Activated T-helper 17 cell treated with anti-CD3 and anti-CD28 coated beads, Interleukin-2, amount 50 U/mL, for 72 hours (primary cell): ENCODE data around the gene PLA2G3. TPM values are rescaled to one million over a fixed set of nuclear protein-coding genes. Genes with fewer than 3 reads are reported as not detected.
"Not testable (repeated sequence)": the region's sequence is repeated elsewhere in the genome, so short reads cannot be mapped to it uniquely, and the experiment has no call there.

Source experiments
- ATAC-seq: fragments of 150-1000 bp; cut with Tn5 transposase; replicated peaks from 2 replicates; pipeline ENCODE4 v1.10.0; 2021; ENCODE audit warnings: mild to moderate bottlenecking, moderate library complexity
- H3K27ac Mint-ChIP-seq: one replicate; pipeline ENCODE4 v1.8.0; 2022; ENCODE audit warnings: mixed read lengths
- H3K27me3 Mint-ChIP-seq: one replicate; pipeline ENCODE4 v1.8.0; 2022; ENCODE audit warnings: mixed read lengths
- H3K36me3 Mint-ChIP-seq: one replicate; pipeline ENCODE4 v1.8.0; 2022; ENCODE audit warnings: low read depth, mild to moderate bottlenecking, mixed read lengths
- H3K4me1 Mint-ChIP-seq: one replicate; pipeline ENCODE4 v1.8.0; 2022; ENCODE audit warnings: mixed read lengths
- H3K4me3 Mint-ChIP-seq: one replicate; pipeline ENCODE4 v1.8.0; 2022; ENCODE audit warnings: mild to moderate bottlenecking, mixed read lengths
- H3K9me3 Mint-ChIP-seq: one replicate; pipeline ENCODE4 v1.8.0; 2022; ENCODE audit warnings: mixed read lengths
- total RNA-seq, 2 donors: library from RNA; stranded (reverse); gene quantifications; one replicate each; pipeline ENCODE4 v1.2.3, GENCODE V29; 2022

Gene PLA2G3, protein sequence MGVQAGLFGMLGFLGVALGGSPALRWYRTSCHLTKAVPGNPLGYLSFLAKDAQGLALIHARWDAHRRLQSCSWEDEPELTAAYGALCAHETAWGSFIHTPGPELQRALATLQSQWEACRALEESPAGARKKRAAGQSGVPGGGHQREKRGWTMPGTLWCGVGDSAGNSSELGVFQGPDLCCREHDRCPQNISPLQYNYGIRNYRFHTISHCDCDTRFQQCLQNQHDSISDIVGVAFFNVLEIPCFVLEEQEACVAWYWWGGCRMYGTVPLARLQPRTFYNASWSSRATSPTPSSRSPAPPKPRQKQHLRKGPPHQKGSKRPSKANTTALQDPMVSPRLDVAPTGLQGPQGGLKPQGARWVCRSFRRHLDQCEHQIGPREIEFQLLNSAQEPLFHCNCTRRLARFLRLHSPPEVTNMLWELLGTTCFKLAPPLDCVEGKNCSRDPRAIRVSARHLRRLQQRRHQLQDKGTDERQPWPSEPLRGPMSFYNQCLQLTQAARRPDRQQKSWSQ
- total RNA-seq: not detected

DNA sequence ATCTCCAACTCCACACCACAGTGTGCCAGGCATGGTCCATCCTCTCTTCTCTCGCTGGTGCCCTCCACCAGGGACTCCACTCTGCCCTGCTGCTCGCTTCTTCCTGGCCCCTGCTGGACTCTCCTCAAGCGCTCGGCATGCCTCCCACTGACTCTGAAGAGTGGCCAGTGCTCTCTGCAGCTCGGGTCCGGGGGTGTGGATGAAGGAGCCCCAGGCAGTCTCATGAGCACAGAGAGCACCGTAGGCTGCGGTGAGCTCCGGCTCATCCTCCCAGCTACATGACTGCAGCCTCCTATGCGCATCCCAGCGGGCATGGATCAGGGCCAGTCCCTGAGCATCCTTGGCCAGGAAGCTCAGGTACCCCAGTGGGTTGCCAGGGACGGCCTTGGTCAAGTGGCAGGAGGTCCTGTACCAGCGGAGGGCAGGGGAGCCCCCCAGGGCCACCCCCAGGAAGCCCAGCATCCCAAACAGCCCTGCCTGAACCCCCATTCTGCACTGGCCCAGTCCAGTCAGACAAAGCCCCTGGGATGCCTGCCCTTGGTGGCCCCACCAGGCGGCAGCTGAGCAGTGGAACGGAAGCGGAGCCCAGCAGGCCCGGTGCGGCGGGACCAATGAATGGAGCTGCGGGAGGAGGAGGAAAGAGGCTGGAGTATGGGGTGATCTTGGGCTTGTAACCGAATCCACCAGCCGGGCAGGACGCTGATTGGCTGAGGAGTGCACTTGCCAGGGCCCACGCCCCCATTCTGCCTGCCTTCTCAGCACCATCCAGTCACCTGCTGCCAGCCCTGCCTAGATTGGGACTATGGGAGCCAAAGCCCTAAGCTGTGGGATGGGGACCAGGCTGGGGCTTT, at the start of gene PLA2G3:
PLA2G3 (minus strand) TSS at position 643 of the 851 bp plus-strand sequence; CDS start at position 489, 154 bp downstream.
- H3K36me3 Mint-ChIP-seq: no peaks in the 10 kb centered on the region
- H3K4me1 Mint-ChIP-seq: no peaks in the 10 kb centered on the region
- no peak within 1 kb of the TSS for H3K4me3 Mint-ChIP-seq
- peak within 1 kb of the TSS; percentile 26 for H3K27ac Mint-ChIP-seq
- H3K27me3 Mint-ChIP-seq: no peaks in the 10 kb centered on the region
- ATAC-seq: no peak
- H3K9me3 Mint-ChIP-seq: no peaks in the 10 kb centered on the region

DNA sequence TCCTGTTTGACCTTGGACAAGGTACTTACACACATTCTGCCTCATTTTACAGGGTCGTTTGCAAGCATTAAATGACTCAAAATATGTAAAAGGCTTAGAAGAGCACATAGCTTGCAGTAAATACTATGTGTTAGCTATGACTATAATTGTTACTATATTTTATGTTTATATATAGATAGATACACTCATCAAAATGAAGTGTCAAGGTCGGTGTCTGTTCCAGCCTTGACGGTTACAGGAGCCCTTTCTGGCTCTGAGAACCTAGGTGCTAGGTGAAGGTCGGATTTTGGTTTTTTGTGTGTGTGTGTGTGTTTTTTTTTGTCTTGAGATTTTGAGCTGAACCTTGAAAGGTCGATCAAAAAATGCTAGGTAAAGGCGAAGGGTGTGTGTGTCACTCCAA, 47.3 kb upstream of the PLA2G3 start:
- Mint-ChIP-seq H3K27me3 (no peaks in the 10 kb centered on the region), H3K9me3 (no peaks in the 10 kb centered on the region), H3K36me3 (peaks cover 74% of the 10 kb centered on the region), H3K4me1 (peaks cover 4% of the 10 kb centered on the region), H3K27ac (peak overlapping the region; percentile 25), H3K4me3 (no peak overlapping the region)
- ATAC-seq: no peak

DNA sequence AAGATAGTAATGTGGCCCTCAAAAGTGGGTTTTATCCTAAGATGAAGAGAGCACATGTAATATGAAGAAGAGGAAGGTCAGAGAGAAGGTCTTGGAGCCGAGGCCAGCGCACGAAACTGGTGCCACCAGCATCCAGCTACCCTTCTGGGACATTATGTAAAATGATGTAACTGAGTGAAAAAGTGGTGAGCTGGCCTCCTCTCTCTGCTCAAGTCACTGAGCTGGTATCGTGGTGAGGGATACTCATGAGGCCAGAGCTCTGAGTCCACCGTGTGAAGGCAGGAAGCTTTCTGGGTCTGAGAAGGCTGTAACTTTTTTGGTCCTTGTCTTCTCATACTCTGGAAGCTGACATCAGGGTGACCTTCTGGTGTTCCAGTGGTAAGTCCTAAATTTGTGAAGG, 44.7 kb upstream of the PLA2G3 start:
- no peak overlapping the region for H3K27ac Mint-ChIP-seq
- H3K27me3 Mint-ChIP-seq: no peaks in the 10 kb centered on the region
- ATAC-seq: no peak
- H3K36me3 Mint-ChIP-seq: peaks cover 62% of the 10 kb centered on the region
- peaks cover 4% of the 10 kb centered on the region for H3K4me1 Mint-ChIP-seq
- H3K9me3 Mint-ChIP-seq: no peaks in the 10 kb centered on the region
- no peak overlapping the region for H3K4me3 Mint-ChIP-seq

DNA sequence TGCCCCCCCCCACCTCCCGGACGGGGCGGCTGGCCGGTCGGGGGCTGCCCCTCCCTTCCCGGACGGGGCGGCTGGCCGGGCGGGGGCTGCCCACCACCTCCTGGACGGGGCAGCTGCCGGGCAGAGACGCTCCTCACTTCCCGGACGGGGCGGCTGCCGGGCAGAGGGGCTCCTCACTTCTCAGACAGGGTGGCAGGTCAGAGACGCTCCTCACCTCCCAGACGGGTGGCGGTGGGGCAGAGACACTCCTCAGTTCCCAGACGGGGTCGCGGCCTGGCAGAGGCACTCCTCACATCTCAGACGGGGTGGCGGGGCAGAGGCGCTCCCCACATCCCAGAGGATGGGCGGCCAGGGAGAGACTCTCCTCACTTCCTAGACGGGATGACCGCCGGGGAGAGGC, 43.7 kb upstream of the PLA2G3 start:
- Mint-ChIP-seq H3K27me3 (no peaks in the 10 kb centered on the region), H3K9me3 (no peaks in the 10 kb centered on the region), H3K4me1 (peaks cover 5% of the 10 kb centered on the region), H3K4me3 (no peak overlapping the region), H3K27ac (no peak overlapping the region), H3K36me3 (peaks cover 58% of the 10 kb centered on the region)
- no peak for ATAC-seq

DNA sequence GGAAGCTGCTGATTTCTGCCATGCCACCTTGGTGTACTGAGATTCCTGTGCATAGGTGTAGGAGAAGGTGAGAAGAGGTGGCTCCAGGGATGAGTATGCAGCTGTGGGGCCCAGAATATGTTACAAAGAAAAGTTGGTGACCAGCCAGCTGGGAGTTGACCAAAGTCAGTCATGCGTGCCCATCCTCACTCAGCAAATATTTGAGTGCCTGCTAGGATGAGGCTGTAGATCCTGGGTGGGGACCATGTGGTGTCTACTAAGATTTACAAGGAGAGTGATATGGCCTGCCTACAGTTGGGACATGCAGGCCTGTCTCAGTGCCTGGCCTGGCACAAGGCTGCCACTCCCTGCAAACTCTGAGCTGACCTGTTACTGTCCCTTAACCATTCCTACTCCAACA, 39.0 kb upstream of the PLA2G3 start:
- Mint-ChIP-seq H3K4me1 (peaks cover 11% of the 10 kb centered on the region), H3K9me3 (no peaks in the 10 kb centered on the region), H3K36me3 (peaks cover 57% of the 10 kb centered on the region), H3K4me3 (no peak overlapping the region), H3K27me3 (no peaks in the 10 kb centered on the region), H3K27ac (peak overlapping the region; percentile 69)
- peak; percentile 21 for ATAC-seq

DNA sequence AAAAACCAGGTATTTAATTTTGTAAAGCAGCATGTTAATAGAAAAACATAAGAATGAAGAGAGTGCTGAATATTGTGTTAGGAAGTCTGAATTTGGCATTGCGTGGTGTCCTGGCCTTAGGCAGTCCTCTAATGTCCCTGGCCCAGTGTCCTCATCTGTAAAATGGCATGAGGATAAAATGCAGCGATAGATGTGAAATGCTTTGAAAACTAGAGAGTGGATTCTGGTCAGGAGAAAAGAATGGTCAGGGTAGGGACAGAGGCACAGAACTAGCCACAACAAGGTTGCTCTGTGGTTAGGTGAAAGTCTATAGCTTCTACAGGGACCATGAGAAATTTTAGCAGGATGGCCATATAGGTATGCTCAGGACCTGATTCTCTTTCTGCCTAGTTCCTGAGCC, 38.6 kb upstream of the PLA2G3 start:
- H3K27me3 Mint-ChIP-seq: no peaks in the 10 kb centered on the region
- H3K4me1 Mint-ChIP-seq: peaks cover 14% of the 10 kb centered on the region
- ATAC-seq: no peak
- H3K9me3 Mint-ChIP-seq: no peaks in the 10 kb centered on the region
- peaks cover 56% of the 10 kb centered on the region for H3K36me3 Mint-ChIP-seq
- no peak overlapping the region for H3K4me3 Mint-ChIP-seq
- H3K27ac Mint-ChIP-seq: peak overlapping the region; percentile 69

DNA sequence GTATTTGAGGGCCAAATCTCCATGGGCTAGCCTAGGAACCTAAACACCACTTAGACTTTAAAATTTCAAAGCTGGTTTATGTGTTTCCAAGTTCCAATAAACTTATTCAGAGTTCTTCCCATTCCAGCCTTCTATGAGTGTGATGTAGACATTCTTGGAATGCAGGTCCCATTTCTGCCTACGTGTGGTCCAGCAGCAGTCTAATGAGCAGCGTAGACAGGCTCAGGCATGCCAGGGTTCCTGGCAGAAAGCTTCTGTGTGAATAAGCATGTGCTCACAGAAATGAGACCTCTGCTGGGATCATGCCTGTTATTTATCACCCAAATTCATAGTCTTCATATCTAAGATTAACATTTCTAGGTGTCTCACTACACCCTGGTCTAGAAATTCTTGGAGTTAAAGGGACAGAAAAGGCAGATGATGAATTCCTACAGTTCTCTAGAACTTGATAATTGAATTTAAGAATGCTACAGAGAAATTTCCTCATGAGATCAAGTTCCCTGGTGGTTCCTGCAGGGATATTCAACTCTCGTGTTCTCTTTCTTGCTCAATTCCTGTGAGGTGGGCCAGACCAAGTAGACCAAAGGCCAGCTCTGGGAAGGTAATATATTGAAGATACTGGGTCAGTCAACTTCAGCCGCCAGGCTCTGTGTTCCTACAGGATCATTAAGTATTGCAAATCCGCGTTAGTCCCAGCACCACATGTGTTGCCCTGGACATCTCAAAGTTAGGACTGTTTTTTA, 37.3 kb upstream of the PLA2G3 start:
- peaks cover 59% of the 10 kb centered on the region for H3K36me3 Mint-ChIP-seq
- H3K4me3 Mint-ChIP-seq: no peak overlapping the region

DNA sequence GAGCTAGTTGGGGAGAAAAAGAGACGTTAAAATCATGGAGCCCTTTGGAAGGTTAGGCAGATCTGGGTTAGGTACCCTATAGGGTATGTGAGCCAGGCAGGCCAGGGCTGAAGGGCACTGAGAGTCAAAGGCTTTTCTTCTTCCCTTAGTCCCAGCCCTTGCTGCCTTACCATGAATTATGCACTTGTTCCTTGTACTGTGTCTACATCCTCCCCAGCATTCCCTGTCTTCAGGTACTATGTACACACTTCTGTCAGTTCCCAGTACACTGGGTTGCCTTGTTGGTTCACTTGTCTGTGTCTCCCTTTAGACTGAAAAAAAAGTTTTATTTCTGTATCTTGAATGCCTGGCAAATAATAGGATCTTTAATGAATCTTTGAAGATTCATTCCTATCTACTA, 36.6 kb upstream of the PLA2G3 start:
- no peak overlapping the region for H3K4me3 Mint-ChIP-seq
- no peaks in the 10 kb centered on the region for H3K27me3 Mint-ChIP-seq
- H3K9me3 Mint-ChIP-seq: no peaks in the 10 kb centered on the region
- H3K36me3 Mint-ChIP-seq: peaks cover 62% of the 10 kb centered on the region
- H3K4me1 Mint-ChIP-seq: peaks cover 26% of the 10 kb centered on the region
- ATAC-seq: no peak
- peak overlapping the region; percentile 34 for H3K27ac Mint-ChIP-seq

More for the DNA sequence above, 37.3 kb upstream of the PLA2G3 start:
- Mint-ChIP-seq H3K9me3 (no peaks in the 10 kb centered on the region), H3K27me3 (no peaks in the 10 kb centered on the region), H3K4me1 (peaks cover 26% of the 10 kb centered on the region), H3K27ac (peak overlapping the region; percentile 69)
- no peak for ATAC-seq

DNA sequence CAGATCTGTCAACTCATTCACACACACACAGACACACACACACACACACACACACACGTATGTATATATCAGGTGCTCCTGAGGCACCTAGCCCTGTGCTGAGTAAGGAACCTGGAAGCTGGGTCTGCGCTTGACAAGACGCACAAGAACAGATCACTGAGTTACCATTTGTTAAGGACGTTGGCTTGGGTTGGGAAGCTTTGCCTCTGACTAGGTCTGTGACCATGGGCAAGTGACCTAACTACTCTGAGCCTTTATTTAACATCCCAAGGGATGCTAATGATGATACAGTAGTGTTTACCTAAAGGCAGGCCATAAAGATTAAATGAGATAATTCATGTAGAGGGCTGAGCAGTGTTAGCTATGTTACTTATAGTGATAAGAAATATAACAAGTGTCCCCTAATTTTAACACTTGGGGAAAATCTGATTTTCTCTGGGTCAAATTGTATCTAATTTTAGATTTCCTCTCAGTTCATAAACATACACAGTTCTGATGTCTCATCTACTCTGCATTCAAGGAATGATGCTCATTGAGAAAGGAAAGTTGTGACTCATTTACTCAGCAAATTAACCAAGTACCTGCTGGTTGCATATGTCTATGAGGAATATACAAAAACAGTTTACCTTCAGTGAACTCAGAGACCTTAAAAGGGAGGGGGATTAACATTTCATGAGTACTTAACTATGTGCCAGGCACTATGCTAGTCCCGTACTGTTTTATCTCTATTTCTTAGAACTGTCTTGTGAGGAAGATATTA, 33.3 kb upstream of the PLA2G3 start:
- Mint-ChIP-seq H3K9me3 (no peaks in the 10 kb centered on the region), H3K4me1 (peaks cover 21% of the 10 kb centered on the region), H3K36me3 (peaks cover 64% of the 10 kb centered on the region), H3K27me3 (no peaks in the 10 kb centered on the region), H3K27ac (peak overlapping the region; percentile 87), H3K4me3 (peak overlapping the region; percentile 62)
- peak; percentile 97 for ATAC-seq

DNA sequence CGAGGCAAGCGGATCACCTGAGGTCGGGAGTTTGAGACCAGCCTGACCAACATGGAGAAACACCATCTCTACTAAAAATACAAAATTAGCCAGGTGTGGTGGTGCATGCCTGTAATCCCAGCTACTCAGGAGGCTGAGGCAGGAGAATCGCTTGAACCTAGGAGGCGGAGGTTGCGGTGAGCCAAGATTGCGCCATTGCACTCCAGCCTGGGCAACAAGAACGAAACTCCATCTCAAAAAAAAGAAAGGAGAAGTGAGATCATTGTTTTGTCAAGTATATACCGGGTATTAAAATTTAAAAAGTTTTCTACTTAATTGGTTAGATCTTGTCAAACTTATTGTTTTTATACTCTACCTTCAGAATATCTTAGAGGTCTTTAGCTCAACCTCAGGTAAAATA, 31.4 kb upstream of the PLA2G3 start:
- not testable (repeated sequence) for ATAC-seq, H3K27ac Mint-ChIP-seq, H3K4me3 Mint-ChIP-seq, H3K27me3 Mint-ChIP-seq, H3K9me3 Mint-ChIP-seq
- Mint-ChIP-seq H3K4me1 (peaks cover 24% of the 10 kb centered on the region), H3K36me3 (peaks cover 64% of the 10 kb centered on the region)

DNA sequence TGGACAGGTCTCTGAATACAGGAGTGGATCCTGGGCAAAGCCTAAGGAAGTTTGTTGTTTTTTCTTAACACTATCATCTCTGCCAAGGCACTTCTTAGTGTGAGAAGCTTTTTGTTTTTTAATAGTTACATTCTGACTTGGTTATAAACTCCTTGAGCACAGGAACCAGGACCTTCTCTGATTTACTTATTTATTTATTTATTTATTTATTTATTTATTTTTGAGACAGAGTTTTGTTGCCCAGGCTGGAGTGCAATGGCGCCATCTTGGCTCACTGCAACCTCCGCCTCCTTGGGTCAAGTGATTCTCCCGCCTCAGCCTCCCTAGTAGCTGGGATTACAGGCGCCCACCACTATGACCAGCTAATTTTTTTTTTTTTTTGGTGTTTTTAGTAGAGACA, 30.7 kb upstream of the PLA2G3 start:
- peaks cover 64% of the 10 kb centered on the region for H3K36me3 Mint-ChIP-seq
- ATAC-seq: no peak
- H3K9me3 Mint-ChIP-seq: no peaks in the 10 kb centered on the region
- no peak overlapping the region for H3K4me3 Mint-ChIP-seq
- H3K27ac Mint-ChIP-seq: no peak overlapping the region
- H3K27me3 Mint-ChIP-seq: no peaks in the 10 kb centered on the region
- H3K4me1 Mint-ChIP-seq: peaks cover 29% of the 10 kb centered on the region

DNA sequence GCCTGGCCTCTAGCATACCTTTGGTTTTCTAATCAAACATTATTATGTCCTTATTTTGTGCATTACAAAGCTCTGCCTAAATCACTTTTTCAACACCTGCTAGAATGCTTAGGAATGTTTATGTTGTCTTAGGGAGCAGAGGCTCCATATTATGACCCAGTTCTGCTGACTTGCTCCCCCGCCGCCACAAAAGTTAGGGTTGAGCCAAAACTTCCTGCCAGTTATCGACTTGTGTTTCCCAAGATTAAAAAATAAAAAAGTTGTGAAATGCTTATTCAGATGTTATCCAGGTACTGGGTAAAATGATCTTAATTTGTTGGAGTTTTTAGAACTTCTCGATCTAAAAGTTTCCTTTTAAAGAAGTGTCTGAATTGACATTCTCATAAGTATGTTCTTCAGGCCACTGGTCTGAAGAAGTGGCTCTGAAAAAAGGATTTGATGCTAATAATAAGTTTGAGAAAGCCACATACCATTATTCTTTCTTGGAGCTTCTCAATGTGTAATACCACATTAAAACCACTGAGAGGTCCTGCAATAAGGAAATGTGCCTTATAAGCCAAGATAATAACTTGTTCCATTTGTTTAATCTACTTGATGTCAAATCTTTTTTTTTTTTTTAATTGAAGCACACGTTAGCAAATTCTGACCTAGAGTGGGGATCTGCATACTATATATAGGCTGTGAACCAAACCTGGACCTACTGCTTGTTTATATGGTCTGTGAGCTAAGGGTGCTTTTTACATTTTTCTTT, 21.9 kb upstream of the PLA2G3 start:
- no peaks in the 10 kb centered on the region for H3K9me3 Mint-ChIP-seq
- no peaks in the 10 kb centered on the region for H3K27me3 Mint-ChIP-seq
- H3K36me3 Mint-ChIP-seq: peaks cover 42% of the 10 kb centered on the region
- H3K27ac Mint-ChIP-seq: peak overlapping the region; percentile 89
- peaks cover 22% of the 10 kb centered on the region for H3K4me1 Mint-ChIP-seq
- H3K4me3 Mint-ChIP-seq: peak overlapping the region; percentile 94
- ATAC-seq: no peak

DNA sequence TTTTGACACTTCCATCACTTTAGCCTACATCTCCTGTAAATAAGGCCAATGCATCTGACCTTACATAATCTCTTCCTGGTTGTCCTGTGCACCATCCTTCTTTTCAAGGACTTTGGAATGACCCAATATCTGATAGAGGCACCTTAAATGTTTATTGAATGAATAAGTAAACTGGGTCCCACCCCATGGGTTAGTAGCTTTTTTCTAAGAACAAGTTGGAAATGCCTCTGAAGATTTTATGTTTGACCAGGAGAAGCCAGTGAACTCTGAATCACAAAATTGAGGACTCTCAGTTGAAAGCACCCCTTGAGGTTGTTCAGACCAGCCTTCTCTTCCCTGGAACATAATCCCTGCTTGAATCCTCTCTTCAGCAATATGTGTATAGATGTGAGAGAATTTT, 21.1 kb upstream of the PLA2G3 start:
- Mint-ChIP-seq H3K9me3 (no peaks in the 10 kb centered on the region), H3K36me3 (peaks cover 34% of the 10 kb centered on the region), H3K4me3 (peak overlapping the region; percentile 94), H3K4me1 (peaks cover 21% of the 10 kb centered on the region), H3K27me3 (no peaks in the 10 kb centered on the region), H3K27ac (peak overlapping the region; percentile 89)
- no peak for ATAC-seq
